ENCODE measurements around the gene CPXM2. TPM values are rescaled to one million over a fixed set of nuclear protein-coding genes. Genes with fewer than 3 reads are reported as not detected.

CPXM2 gene
- polyA plus RNA-seq, 3 donors: not detected

DNA sequence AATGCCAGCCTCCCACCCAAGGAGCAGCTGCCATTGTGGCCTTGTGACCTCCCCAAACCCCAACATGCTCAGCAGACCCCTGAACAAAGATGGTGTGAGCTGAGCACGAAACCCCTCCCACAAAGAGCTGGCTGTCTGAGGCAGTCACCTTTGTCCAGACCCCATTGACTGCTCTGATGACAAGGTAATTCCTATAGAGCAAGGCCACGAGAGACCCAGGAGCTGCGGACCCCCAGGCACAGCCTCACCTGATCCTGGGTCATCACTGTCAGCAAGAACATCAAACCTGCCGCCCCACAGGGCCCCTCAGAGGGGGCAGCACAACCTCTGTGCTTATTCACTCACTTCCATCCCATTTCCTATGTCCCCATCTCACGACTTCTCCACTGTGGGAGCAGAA is 102.6 kb downstream of the CPXM2 start:
- TF ChIP-seq, protein P1, sequence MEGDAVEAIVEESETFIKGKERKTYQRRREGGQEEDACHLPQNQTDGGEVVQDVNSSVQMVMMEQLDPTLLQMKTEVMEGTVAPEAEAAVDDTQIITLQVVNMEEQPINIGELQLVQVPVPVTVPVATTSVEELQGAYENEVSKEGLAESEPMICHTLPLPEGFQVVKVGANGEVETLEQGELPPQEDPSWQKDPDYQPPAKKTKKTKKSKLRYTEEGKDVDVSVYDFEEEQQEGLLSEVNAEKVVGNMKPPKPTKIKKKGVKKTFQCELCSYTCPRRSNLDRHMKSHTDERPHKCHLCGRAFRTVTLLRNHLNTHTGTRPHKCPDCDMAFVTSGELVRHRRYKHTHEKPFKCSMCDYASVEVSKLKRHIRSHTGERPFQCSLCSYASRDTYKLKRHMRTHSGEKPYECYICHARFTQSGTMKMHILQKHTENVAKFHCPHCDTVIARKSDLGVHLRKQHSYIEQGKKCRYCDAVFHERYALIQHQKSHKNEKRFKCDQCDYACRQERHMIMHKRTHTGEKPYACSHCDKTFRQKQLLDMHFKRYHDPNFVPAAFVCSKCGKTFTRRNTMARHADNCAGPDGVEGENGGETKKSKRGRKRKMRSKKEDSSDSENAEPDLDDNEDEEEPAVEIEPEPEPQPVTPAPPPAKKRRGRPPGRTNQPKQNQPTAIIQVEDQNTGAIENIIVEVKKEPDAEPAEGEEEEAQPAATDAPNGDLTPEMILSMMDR (IDR thresholded peaks at IDR 0.05): no peak
- Mint-ChIP-seq H3K36me3 (no peaks in the 10 kb centered on the region), H3K4me1 (no peaks in the 10 kb centered on the region), H3K4me3 (no peak overlapping the region), H3K27ac (no peak overlapping the region), H3K27me3 (ENCODE audit: low read depth in 3 of 3) (peaks cover 11 to 19% (median 13%) of the 10 kb centered on the region in 3 donors), H3K9me3 (peaks cover 6 to 33% (median 11%) of the 10 kb centered on the region in 7 donors)
- Histone ChIP-seq H3K4me3 (replicated peaks in 1 of 3; ENCODE audit: low read depth in 2 of 3, low read length in 3 of 3) (no peak overlapping the region), H3K36me3 (replicated peaks in 1 of 2; ENCODE audit: control insufficient read depth in 1 of 2, insufficient read depth in 2 of 2, low read length in 2 of 2) (no peaks in the 10 kb centered on the region), H3K27me3 (ENCODE audit: control insufficient read depth in 2 of 2, insufficient read depth in 2 of 2, low read length in 2 of 2) (peaks cover 0 to under 1% of the 10 kb centered on the region in 2 donors), H3K27ac (ENCODE audit: low read depth in 1 of 2, low read length in 2 of 2) (no peak overlapping the region), H3K79me2 (ENCODE audit: insufficient read depth, low read length) (no peaks in the 10 kb centered on the region), H3K4me1 (ENCODE audit: control insufficient read depth in 1 of 2, insufficient read depth in 2 of 2, low read length in 2 of 2) (no peaks in the 10 kb centered on the region), H3K9me3 (replicated peaks in 1 of 2; ENCODE audit: control insufficient read depth in 1 of 2, insufficient read depth in 1 of 2, low read length in 2 of 2) (peaks cover 0 to 13% of the 10 kb centered on the region in 2 donors), H3K4me2 (replicated peaks; ENCODE audit: extremely low read depth, low read length, poor library complexity, severe bottlenecking) (no peak overlapping the region), H2AFZ (ENCODE audit: insufficient read depth, low read depth, low read length, poor library complexity, severe bottlenecking) (no peak overlapping the region), H3K9ac (ENCODE audit: insufficient read depth, low read length, poor library complexity, severe bottlenecking) (no peak overlapping the region), H4K20me1 (ENCODE audit: insufficient read depth, low read length) (no peaks in the 10 kb centered on the region)
- intact Hi-C loops (cut with micrococcal nuclease): loop anchor here in 1 of 2 donors (2.0 kb wide), 1 partner anchor 28 kb away; no protein-coding TSS in a partner anchor
- no peak for DNase-seq
- 78% methylated on average over 4 of the region's 5 CpGs for WGBS (ENCODE audit: insufficient coverage)

DNA sequence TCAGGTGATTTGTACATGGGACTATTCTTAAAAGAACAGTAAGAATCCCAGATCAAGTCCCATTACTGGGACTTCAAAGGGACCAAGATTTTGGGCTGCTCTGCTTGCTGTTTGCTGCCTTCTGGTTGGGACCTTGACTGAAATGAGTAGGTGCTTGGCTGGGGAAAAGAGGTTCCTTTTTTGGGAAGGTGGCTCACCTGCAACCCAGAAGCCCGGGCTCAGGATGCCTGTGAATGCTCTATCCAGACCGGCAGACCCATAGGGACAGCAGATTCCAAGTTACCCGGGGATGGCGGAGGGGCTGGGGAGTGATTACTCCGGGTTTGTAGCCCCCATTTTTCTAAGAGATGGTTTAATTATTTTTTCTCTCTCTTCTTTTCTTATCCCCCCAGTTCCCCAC is 104.0 kb downstream of the CPXM2 start:
- Histone ChIP-seq H3K9me3 (replicated peaks in 1 of 2; ENCODE audit: control insufficient read depth in 1 of 2, insufficient read depth in 1 of 2, low read length in 2 of 2) (peaks cover 0 to 13% of the 10 kb centered on the region in 2 donors), H3K9ac (ENCODE audit: insufficient read depth, low read length, poor library complexity, severe bottlenecking) (no peak overlapping the region), H3K79me2 (ENCODE audit: insufficient read depth, low read length) (no peaks in the 10 kb centered on the region), H3K4me2 (replicated peaks; ENCODE audit: extremely low read depth, low read length, poor library complexity, severe bottlenecking) (no peak overlapping the region), H3K27ac (ENCODE audit: low read depth in 1 of 2, low read length in 2 of 2) (no peak overlapping the region), H2AFZ (ENCODE audit: insufficient read depth, low read depth, low read length, poor library complexity, severe bottlenecking) (no peak overlapping the region), H3K27me3 (ENCODE audit: control insufficient read depth in 2 of 2, insufficient read depth in 2 of 2, low read length in 2 of 2) (peaks cover 3% of the 10 kb centered on the region in 2 donors), H3K36me3 (replicated peaks in 1 of 2; ENCODE audit: control insufficient read depth in 1 of 2, insufficient read depth in 2 of 2, low read length in 2 of 2) (no peaks in the 10 kb centered on the region), H4K20me1 (ENCODE audit: insufficient read depth, low read length) (no peaks in the 10 kb centered on the region), H3K4me3 (replicated peaks in 1 of 3; ENCODE audit: low read depth in 2 of 3, low read length in 3 of 3) (no peak overlapping the region), H3K4me1 (ENCODE audit: control insufficient read depth in 1 of 2, insufficient read depth in 2 of 2, low read length in 2 of 2) (no peaks in the 10 kb centered on the region)
- Mint-ChIP-seq H3K4me1 (no peaks in the 10 kb centered on the region), H3K36me3 (no peaks in the 10 kb centered on the region), H3K27me3 (ENCODE audit: low read depth in 3 of 3) (peaks cover 16 to 19% (median 16%) of the 10 kb centered on the region in 3 donors), H3K27ac (no peak overlapping the region), H3K9me3 (peaks cover 6 to 33% (median 11%) of the 10 kb centered on the region in 7 donors), H3K4me3 (no peak overlapping the region)
- 89% methylated on average over 1 of the region's 5 CpGs for WGBS (ENCODE audit: insufficient coverage)
- no peak for DNase-seq
- intact Hi-C loops (cut with micrococcal nuclease): no loop called here
- TF ChIP-seq, protein P1 (IDR thresholded peaks at IDR 0.05): no peak
